ENCODE measurements around the gene ESD.
"Not testable (repeated sequence)": the region's sequence is repeated elsewhere in the genome, so short reads cannot be mapped to it uniquely, and the experiment has no call there.

The ESD gene

GRCh38 chr13:46759846-46760245, 37.1 kb downstream of the ESD start:
- Histone ChIP-seq H3K27me3 (no peaks in the 10 kb centered on the region), H3K4me1 (ENCODE audit: control insufficient read depth in 1 of 2, insufficient read depth in 1 of 2, low read depth in 1 of 2, low read length in 1 of 2) (peaks cover 17 to 18% of the 10 kb centered on the region in 2 experiments), H3K9me3 (no peaks in the 10 kb centered on the region), H3K27ac (no peak overlapping the region), H3K36me3 (no peaks in the 10 kb centered on the region), H3K4me3 (ENCODE audit: low read depth in 1 of 2, low read length in 1 of 2) (no peak overlapping the region)
- TF ChIP-seq CTCF (IDR thresholded peaks at IDR 0.05): no peak

- Histone ChIP-seq H3K27me3 (no peaks in the 10 kb centered on the region), H3K36me3 (no peaks in the 10 kb centered on the region), H3K4me1 (ENCODE audit: control insufficient read depth in 1 of 2, insufficient read depth in 1 of 2, low read depth in 1 of 2, low read length in 1 of 2) (peaks cover 17 to 18% of the 10 kb centered on the region in 2 experiments), H3K4me3 (ENCODE audit: low read depth in 1 of 2, low read length in 1 of 2) (no peak overlapping the region), H3K27ac (no peak overlapping the region), H3K9me3 (no peaks in the 10 kb centered on the region)
- TF ChIP-seq CTCF (IDR thresholded peaks at IDR 0.05): no peak
These were observed 39.3 kb downstream of the ESD start for GRCh38 chr13:46757640-46758039.

- H3K4me1 ChIP-seq (ENCODE audit: control insufficient read depth in 1 of 2, insufficient read depth in 1 of 2, low read depth in 1 of 2, low read length in 1 of 2): peaks cover 19 to 23% of the 10 kb centered on the region in 2 experiments
- H3K9me3 ChIP-seq: no peaks in the 10 kb centered on the region
- TF ChIP-seq CTCF (IDR thresholded peaks at IDR 0.05): no peak
- H3K36me3 ChIP-seq: no peaks in the 10 kb centered on the region
- H3K27ac ChIP-seq: no peak overlapping the region
- no peak overlapping the region for H3K4me3 ChIP-seq (ENCODE audit: low read depth in 1 of 2, low read length in 1 of 2)
- no peaks in the 10 kb centered on the region for H3K27me3 ChIP-seq
These were observed 40.0 kb downstream of the ESD start for GRCh38 chr13:46756977-46757376.

GRCh38 chr13:46755508-46755907, 41.5 kb downstream of the ESD start:
- not testable (repeated sequence) for H3K27ac ChIP-seq; H3K27me3 ChIP-seq; H3K4me3 ChIP-seq (ENCODE audit: low read depth in 1 of 2, low read length in 1 of 2); H3K9me3 ChIP-seq; H3K36me3 ChIP-seq
- H3K4me1 ChIP-seq (ENCODE audit: control insufficient read depth in 1 of 2, insufficient read depth in 1 of 2, low read depth in 1 of 2, low read length in 1 of 2): peaks cover 25 to 28% of the 10 kb centered on the region in 2 experiments

GRCh38 chr13:46754812-46755211, 42.1 kb downstream of the ESD start:
- no peaks in the 10 kb centered on the region for H3K9me3 ChIP-seq
- no peak for TF ChIP-seq CTCF (IDR thresholded peaks at IDR 0.05)
- H3K36me3 ChIP-seq: peaks cover 7% of the 10 kb centered on the region
- peaks cover 22 to 25% of the 10 kb centered on the region in 2 experiments for H3K4me1 ChIP-seq (ENCODE audit: control insufficient read depth in 1 of 2, insufficient read depth in 1 of 2, low read depth in 1 of 2, low read length in 1 of 2)
- no peak overlapping the region for H3K27ac ChIP-seq
- H3K4me3 ChIP-seq (ENCODE audit: low read depth in 1 of 2, low read length in 1 of 2): no peak overlapping the region
- no peaks in the 10 kb centered on the region for H3K27me3 ChIP-seq

GRCh38 chr13:46753917-46754316, 43.0 kb downstream of the ESD start:
- H3K4me1 ChIP-seq (ENCODE audit: control insufficient read depth in 1 of 2, insufficient read depth in 1 of 2, low read depth in 1 of 2, low read length in 1 of 2): peaks cover 13 to 16% of the 10 kb centered on the region in 2 experiments
- H3K27me3 ChIP-seq: no peaks in the 10 kb centered on the region
- H3K4me3 ChIP-seq (ENCODE audit: low read depth in 1 of 2, low read length in 1 of 2): no peak overlapping the region
- H3K27ac ChIP-seq: no peak overlapping the region
- H3K36me3 ChIP-seq: peaks cover 14% of the 10 kb centered on the region
- H3K9me3 ChIP-seq: no peaks in the 10 kb centered on the region
- TF ChIP-seq CTCF (IDR thresholded peaks at IDR 0.05): no peak

Measured in neutrophil (primary cell).